Kidney (tissue), 14 donors: Measurements from ENCODE around the gene RASGRF1. TPM values are rescaled to one million over a fixed set of nuclear protein-coding genes. Genes with fewer than 3 reads are reported as not detected.

Experiments
- DNase-seq, 5 donors: peaks; one replicate each; pipeline ENCODE4 v3.0.0-alpha.2; 2013 to 2020
- FAIRE-seq: peaks from 2 replicates; lab custom pipeline; 2012; peaks lifted over from hg19 to GRCh38; lab: Jason Lieb, UNC
- H3K27ac ChIP-seq, 2 donors: one replicate each; pipeline ENCODE4 v1.7.0; 2013; ENCODE audit warnings: low read depth in 2 of 2, low read length in 2 of 2, inconsistent platforms in 1 of 2
- H3K27me3 ChIP-seq: one replicate; pipeline ENCODE4 v1.7.1; 2013; ENCODE audit warnings: low read length, inconsistent platforms; ENCODE audit not compliant: control insufficient read depth, insufficient read depth
- H3K36me3 ChIP-seq, 3 donors: one replicate each; pipeline versions ENCODE4 v1.7.0 to v1.7.1; 2013; ENCODE audit warnings: low read length in 3 of 3, control low read depth in 1 of 3, inconsistent platforms in 1 of 3; ENCODE audit not compliant: insufficient read depth in 3 of 3, control insufficient read depth in 2 of 3
- H3K4me1 ChIP-seq, 3 donors: one replicate each; pipeline versions ENCODE4 v1.7.0 to v1.7.1; 2013; ENCODE audit warnings: low read length in 3 of 3, inconsistent platforms in 1 of 3, low read depth in 1 of 3; ENCODE audit not compliant: control insufficient read depth in 2 of 3, insufficient read depth in 2 of 3
- H3K4me3 ChIP-seq, 3 donors: one replicate each; pipeline versions ENCODE4 v1.7.0 to v1.8.1; 2013; ENCODE audit warnings: low read length in 3 of 3, control low read depth in 1 of 3, inconsistent platforms in 1 of 3
- H3K9ac ChIP-seq, 3 donors: one replicate each; pipeline versions ENCODE4 v1.7.0 to v1.7.1; 2013; ENCODE audit warnings: low read length in 3 of 3, control low read depth in 1 of 3, inconsistent platforms in 1 of 3
- H3K9me3 ChIP-seq, 3 donors: one replicate each; pipeline versions ENCODE4 v1.7.0 to v1.7.1; 2013; ENCODE audit warnings: low read length in 3 of 3, control low read depth in 1 of 3, inconsistent platforms in 1 of 3; ENCODE audit not compliant: control insufficient read depth in 2 of 3, insufficient read depth in 1 of 3
- CTCF ChIP-seq: IDR thresholded peaks from 3 replicates; pipeline ENCODE4 v1.5.1; 2012; ENCODE audit warnings: mild to moderate bottlenecking, moderate library complexity, borderline replicate concordance; ENCODE audit not compliant: insufficient read depth; ENCODE audit errors: extremely low read depth
- intact Hi-C: fragments of 100-400 bp; cut with DNase I; formaldehyde crosslinking; loops from one replicate; pipeline ENCODE4 v1.11.1; 2022
- polyA plus RNA-seq: library from polyadenylated mRNA; stranded (reverse); fragments of 350-450 nt; fragmentation: Illumina TruSeq; extraction: RNeasy Lipid Tissue Mini Kit (QIAGEN cat#74804); gene quantifications from one replicate; pipeline ENCODE4 v1.2.3, GENCODE V29; 2014; ENCODE audit warnings: low read depth, low replicate concordance; ENCODE audit not compliant: insufficient read depth
- total RNA-seq: library from RNA; stranded (reverse); fragmentation: NEBNext Ultra II Directional; extraction: Animal tissue kit (Norgen Biotek cat#: 25700); gene quantifications from one replicate; pipeline ENCODE4 v1.2.1, GENCODE V29; 2021
- donor health status: control.
- donor health status: control.
- donor health status: control.
- donor health status: control.
- donor health status: control.
- donor health status: DM: yes; HTN: yes; CAD: no.
- donor health status: Normal renal cell carcinoma (clear cell type).

The RASGRF1 gene
- total and polyA plus RNA-seq, 2 donors from 2014 or later: 0.98 to 4.2 TPM

- peak in 1 of 5 donors; percentile 51 for DNase-seq
- H3K9ac ChIP-seq: no peak overlapping the region
- no peak overlapping the region for H3K4me3 ChIP-seq
- no peak for FAIRE-seq
- TF ChIP-seq CTCF: no peak
- intact Hi-C loops: no loop called here
- H3K27me3 ChIP-seq: no peaks in the 10 kb centered on the region
- H3K36me3 ChIP-seq: no peaks in the 10 kb centered on the region
- H3K4me1 ChIP-seq: peaks cover 0 to 9% (median 7%) of the 10 kb centered on the region in 3 donors
- H3K9me3 ChIP-seq: no peaks in the 10 kb centered on the region
- no peak overlapping the region for H3K27ac ChIP-seq
Observed at GRCh38 chr15:79002581-79002980, 88.0 kb downstream of the RASGRF1 start.

- DNase-seq (peak in 1 of 5 donors; percentile 39), FAIRE-seq (no peak)
- H3K27me3 ChIP-seq: no peaks in the 10 kb centered on the region
- intact Hi-C loops: no loop called here
- H3K9me3 ChIP-seq: no peaks in the 10 kb centered on the region
- no peaks in the 10 kb centered on the region for H3K36me3 ChIP-seq
- H3K9ac ChIP-seq: no peak overlapping the region
- no peak overlapping the region for H3K4me3 ChIP-seq
- TF ChIP-seq CTCF: no peak
- H3K4me1 ChIP-seq: peaks cover 0 to 11% (median 9%) of the 10 kb centered on the region in 3 donors
- H3K27ac ChIP-seq: no peak overlapping the region
Observed at GRCh38 chr15:78999636-79000035, 90.9 kb downstream of the RASGRF1 start.

- intact Hi-C loops: no loop called here
- H3K4me1 ChIP-seq: peaks cover 0 to 15% (median 11%) of the 10 kb centered on the region in 3 donors
- DNase-seq (peak in 1 of 5 donors; percentile 59), FAIRE-seq (no peak)
- no peak overlapping the region for H3K4me3 ChIP-seq
- H3K9me3 ChIP-seq: no peaks in the 10 kb centered on the region
- no peaks in the 10 kb centered on the region for H3K27me3 ChIP-seq
- peak overlapping the region in 1 of 2 donors; percentile 67 for H3K27ac ChIP-seq
- H3K9ac ChIP-seq: no peak overlapping the region
- no peaks in the 10 kb centered on the region for H3K36me3 ChIP-seq
- no peak for TF ChIP-seq CTCF
Observed at GRCh38 chr15:78998526-78998925, 92.1 kb downstream of the RASGRF1 start.

GRCh38 chr15:78997981-78998499 is 92.5 kb downstream of the RASGRF1 start:
- intact Hi-C loops: no loop called here
- Histone ChIP-seq H3K4me1 (peaks cover 0 to 20% (median 14%) of the 10 kb centered on the region in 3 donors), H3K27ac (peak overlapping the region in 1 of 2 donors; percentile 67), H3K27me3 (no peaks in the 10 kb centered on the region), H3K4me3 (no peak overlapping the region), H3K9me3 (no peaks in the 10 kb centered on the region), H3K9ac (no peak overlapping the region), H3K36me3 (no peaks in the 10 kb centered on the region)
- no peak for FAIRE-seq
- no peak for TF ChIP-seq CTCF
- DNase-seq: peak in 2 of 5 donors; percentile 20 to 68
